Gastrocnemius medialis (tissue), 4 donors: ENCODE data around the gene VIL1. TPM values are rescaled to one million over a fixed set of nuclear protein-coding genes. Genes with fewer than 3 reads are reported as not detected.

Experiments
- ATAC-seq, 2 donors: fragments of 150-250 bp; one replicate each; pipeline ENCODE4 v1.9.1; 2016
- DNase-seq, 2 donors: peaks; one replicate each; pipeline ENCODE4 v3.0.0-alpha.2; 2019
- H3K27ac ChIP-seq, 4 donors: fragments of 200-600 bp; sonication (generic); 1 replicate in 1 of 4; 2 replicates in 3 of 4; pipeline ENCODE4 v1.5.1; 2016 to 2018; ENCODE audit warnings: mild to moderate bottlenecking in 2 of 4, moderate library complexity in 1 of 4
- H3K27me3 ChIP-seq, 3 donors: fragments of 200-600 bp; sonication (generic) in 2 of 3; 1 replicate in 1 of 3; 2 replicates in 2 of 3; pipeline versions ENCODE4 v1.5.1 to v1.6.0; 2016 to 2019; ENCODE audit warnings: mild to moderate bottlenecking in 1 of 3, moderate library complexity in 1 of 3
- H3K36me3 ChIP-seq, 2 donors: fragments of 200-600 bp; sonication (generic) in 1 of 2; one replicate each; pipeline ENCODE4 v1.5.1; 2017 to 2018
- H3K4me1 ChIP-seq, 2 donors: fragments of 200-600 bp; sonication (generic) in 1 of 2; one replicate each; pipeline ENCODE4 v1.5.1; 2016 to 2017; ENCODE audit warnings: mild to moderate bottlenecking in 2 of 2
- H3K4me3 ChIP-seq, 4 donors: fragments of 200-600 bp; sonication (generic) in 3 of 4; 1 replicate in 1 of 4; 2 replicates in 3 of 4; pipeline ENCODE4 v1.5.1; 2016 to 2019; ENCODE audit warnings: mild to moderate bottlenecking in 2 of 4
- H3K9me3 ChIP-seq, 3 donors: fragments of 200-600 bp; sonication (generic) in 2 of 3; 1 replicate in 1 of 3; 2 replicates in 2 of 3; pipeline ENCODE4 v1.5.1; 2016 to 2019
- POLR2A ChIP-seq, 2 donors: fragments of 450-650 bp; IDR thresholded peaks; one replicate each; pipeline ENCODE4 v1.6.1; 2017; ENCODE audit warnings: antibody characterized with exemption in 2 of 2, mild to moderate bottlenecking in 2 of 2, moderate library complexity in 2 of 2
- in situ Hi-C, 4 donors: fragments of 200-750 bp; cut with MboI; loops; one replicate each; pipeline versions ENCODE4 v1.15.0 to v1.8.0; 2017; ENCODE audit warnings: low sequenced_read_pairs in 4 of 4
- intact Hi-C: fragments of 100-400 bp; cut with DNase I; formaldehyde crosslinking; loops from one replicate; pipeline ENCODE4 v1.15.1; 2023; ENCODE audit warnings: low total_unique reads
- total RNA-seq, 4 donors: library from RNA; depleted of rRNA; stranded (reverse); fragments of >200 nt; gene quantifications; one replicate each; pipeline versions ENCODE4 v1.1.0 to v1.2.3, GENCODE V29; 2016
- TF ChIP-seq, protein P1 (sequence below), 5 experiments: fragments of 450-650 bp in 3 of 5; fragments of 200-600 bp in 2 of 5; sonication (generic) in 2 of 5; IDR thresholded peaks in 4 of 5; conservative IDR thresholded peaks in 1 of 5; 1 replicate in 4 of 5; 2 replicates in 1 of 5; pipeline ENCODE4 v1.5.1; 2016 to 2019; ENCODE audit warnings: antibody characterized with exemption in 5 of 5, mild to moderate bottlenecking in 3 of 5, moderate library complexity in 3 of 5

VIL1 gene
- total RNA-seq, 4 donors from 2014 or later = 0.03 to 1.8 TPM; not detected in 2

DNA sequence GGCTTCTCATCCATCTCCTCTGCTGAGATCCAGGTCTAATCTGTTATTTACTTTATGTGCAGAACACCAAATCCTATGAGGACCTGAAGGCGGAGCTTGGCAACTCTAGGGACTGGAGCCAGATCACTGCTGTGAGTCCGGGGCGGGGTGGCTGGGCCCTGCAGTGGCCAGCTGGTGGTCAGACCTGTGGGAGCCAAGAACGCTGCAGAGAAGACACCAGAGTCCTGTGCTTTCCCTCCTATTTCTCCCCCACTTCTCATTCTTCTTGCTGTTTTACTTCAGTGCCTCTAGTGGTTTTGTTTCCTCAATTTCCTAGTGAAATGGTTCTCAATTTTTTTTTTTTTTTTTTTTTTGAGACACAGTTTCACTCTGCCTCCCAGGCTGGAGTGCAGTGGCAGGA is 19.7 kb downstream of the VIL1 start:
- DNase-seq = no peak
- no peaks in the 10 kb centered on the region for H3K9me3 ChIP-seq

DNA sequence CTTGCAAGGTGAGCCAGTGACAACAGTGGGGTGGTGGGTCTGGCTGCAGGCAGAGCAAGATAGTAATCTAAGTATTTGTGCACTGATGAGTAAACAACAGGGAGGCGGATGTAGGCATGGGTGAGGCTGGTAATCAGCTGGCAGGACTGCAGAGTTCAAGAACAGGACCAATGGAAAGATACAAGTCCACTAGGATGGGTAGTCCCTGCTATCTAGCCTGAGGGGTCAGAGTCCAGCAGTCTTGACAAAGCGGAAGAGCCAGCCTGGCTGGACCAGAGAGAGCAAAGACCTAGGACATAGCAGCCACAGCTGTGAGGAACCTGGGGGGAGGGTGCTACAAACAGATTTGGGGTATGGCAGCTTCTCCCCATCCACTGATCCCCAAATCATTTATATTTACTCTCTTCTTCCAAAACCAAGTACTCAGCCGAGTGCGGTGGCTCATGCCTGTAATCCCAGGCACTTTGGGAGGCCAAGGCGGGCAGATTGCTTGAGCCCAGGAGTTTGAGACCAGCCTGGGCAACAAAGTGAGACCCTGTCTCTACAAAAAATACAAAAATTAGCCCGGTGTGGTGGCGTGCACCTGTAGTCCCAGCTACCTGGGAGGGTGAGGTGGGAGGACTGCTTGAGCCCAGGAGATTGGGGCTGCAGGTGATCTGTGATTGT is 25.9 kb downstream of the VIL1 start:
- H3K36me3 ChIP-seq = no peaks in the 10 kb centered on the region
- no peaks in the 10 kb centered on the region for H3K4me1 ChIP-seq
- intact Hi-C loops (no loop called here), in situ Hi-C loops (no loop called here)
- ATAC-seq (no peak), DNase-seq (no peak)
- H3K27me3 ChIP-seq = no peaks in the 10 kb centered on the region
- no peak overlapping the region for H3K4me3 ChIP-seq
- no peaks in the 10 kb centered on the region for H3K9me3 ChIP-seq
- TF ChIP-seq, protein P1, sequence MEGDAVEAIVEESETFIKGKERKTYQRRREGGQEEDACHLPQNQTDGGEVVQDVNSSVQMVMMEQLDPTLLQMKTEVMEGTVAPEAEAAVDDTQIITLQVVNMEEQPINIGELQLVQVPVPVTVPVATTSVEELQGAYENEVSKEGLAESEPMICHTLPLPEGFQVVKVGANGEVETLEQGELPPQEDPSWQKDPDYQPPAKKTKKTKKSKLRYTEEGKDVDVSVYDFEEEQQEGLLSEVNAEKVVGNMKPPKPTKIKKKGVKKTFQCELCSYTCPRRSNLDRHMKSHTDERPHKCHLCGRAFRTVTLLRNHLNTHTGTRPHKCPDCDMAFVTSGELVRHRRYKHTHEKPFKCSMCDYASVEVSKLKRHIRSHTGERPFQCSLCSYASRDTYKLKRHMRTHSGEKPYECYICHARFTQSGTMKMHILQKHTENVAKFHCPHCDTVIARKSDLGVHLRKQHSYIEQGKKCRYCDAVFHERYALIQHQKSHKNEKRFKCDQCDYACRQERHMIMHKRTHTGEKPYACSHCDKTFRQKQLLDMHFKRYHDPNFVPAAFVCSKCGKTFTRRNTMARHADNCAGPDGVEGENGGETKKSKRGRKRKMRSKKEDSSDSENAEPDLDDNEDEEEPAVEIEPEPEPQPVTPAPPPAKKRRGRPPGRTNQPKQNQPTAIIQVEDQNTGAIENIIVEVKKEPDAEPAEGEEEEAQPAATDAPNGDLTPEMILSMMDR (IDR thresholded peaks at IDR 0.05 in 4 of 5, conservative IDR thresholded peaks at IDR 0.05 in 1 of 5) = no peak
- TF ChIP-seq POLR2A (IDR thresholded peaks at IDR 0.05) = no peak
- H3K27ac ChIP-seq = no peak overlapping the region

More for the DNA sequence above, 19.7 kb downstream of the VIL1 start:
- in situ Hi-C loops = no loop called here
- Histone ChIP-seq H3K4me3 (no peak overlapping the region), H3K4me1 (no peaks in the 10 kb centered on the region), H3K27ac (no peak overlapping the region), H3K27me3 (no peaks in the 10 kb centered on the region), H3K36me3 (no peaks in the 10 kb centered on the region)
- no peak for ATAC-seq
- TF ChIP-seq POLR2A (IDR thresholded peaks at IDR 0.05) = no peak
- TF ChIP-seq, protein P1 (IDR thresholded peaks at IDR 0.05 in 4 of 5, conservative IDR thresholded peaks at IDR 0.05 in 1 of 5) = no peak
- intact Hi-C loops = no loop called here

DNA sequence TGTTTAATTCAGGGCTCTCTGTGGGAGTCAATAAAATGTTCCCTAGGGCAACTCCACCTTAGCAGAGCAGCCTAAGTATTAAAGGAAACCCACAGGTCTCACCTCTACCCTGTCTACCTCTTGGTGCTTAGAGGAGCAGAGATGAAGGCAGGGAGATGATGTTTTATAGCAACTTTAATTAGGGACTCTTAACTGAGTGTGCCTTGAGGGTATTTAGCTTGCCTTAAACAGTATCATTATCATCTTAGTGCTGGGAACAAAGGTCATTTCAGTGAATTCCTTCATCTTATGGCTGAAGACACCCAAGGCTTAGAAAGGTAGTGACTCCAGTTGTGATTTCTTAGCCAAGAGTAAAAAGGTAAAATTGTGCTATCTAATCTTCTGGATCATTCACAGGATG is 26.7 kb downstream of the VIL1 start:
- H3K27me3 ChIP-seq = no peaks in the 10 kb centered on the region
- intact Hi-C loops = no loop called here
- TF ChIP-seq POLR2A (IDR thresholded peaks at IDR 0.05) = no peak
- TF ChIP-seq, protein P1 (IDR thresholded peaks at IDR 0.05 in 4 of 5, conservative IDR thresholded peaks at IDR 0.05 in 1 of 5) = no peak

DNA sequence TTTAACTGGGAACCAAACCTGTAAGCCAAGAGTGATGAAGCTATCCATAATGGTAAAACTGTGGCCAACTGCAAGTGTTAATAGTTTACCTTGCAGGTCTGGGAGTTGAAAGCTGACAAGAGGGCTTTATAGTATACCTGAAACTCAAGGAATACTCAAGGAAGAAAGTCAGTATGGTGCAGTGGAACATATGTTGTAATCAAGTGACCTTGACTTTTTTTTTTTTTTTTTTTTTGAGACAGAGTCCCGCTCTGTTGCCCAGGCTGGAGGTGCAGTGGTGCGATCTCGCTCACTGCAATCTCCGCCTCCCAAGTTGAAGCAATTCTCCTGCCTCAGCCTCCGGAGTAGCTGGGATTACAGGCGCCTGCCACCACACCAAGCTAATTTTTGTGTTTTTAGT is 27.6 kb downstream of the VIL1 start:
- DNase-seq (no peak), ATAC-seq (no peak)
- intact Hi-C loops = no loop called here
- no peaks in the 10 kb centered on the region for H3K9me3 ChIP-seq
- H3K27me3 ChIP-seq = no peaks in the 10 kb centered on the region
- TF ChIP-seq, protein P1 (IDR thresholded peaks at IDR 0.05 in 4 of 5, conservative IDR thresholded peaks at IDR 0.05 in 1 of 5) = no peak
- TF ChIP-seq POLR2A (IDR thresholded peaks at IDR 0.05) = no peak
- H3K4me1 ChIP-seq = no peaks in the 10 kb centered on the region
- H3K4me3 ChIP-seq = no peak overlapping the region
- in situ Hi-C loops = no loop called here
- no peak overlapping the region for H3K27ac ChIP-seq
- H3K36me3 ChIP-seq = no peaks in the 10 kb centered on the region

More for the DNA sequence above, 26.7 kb downstream of the VIL1 start:
- H3K9me3 ChIP-seq = no peaks in the 10 kb centered on the region
- H3K36me3 ChIP-seq = no peaks in the 10 kb centered on the region
- DNase-seq (no peak), ATAC-seq (no peak)
- no peak overlapping the region for H3K4me3 ChIP-seq
- in situ Hi-C loops = no loop called here
- H3K27ac ChIP-seq = no peak overlapping the region
- H3K4me1 ChIP-seq = no peaks in the 10 kb centered on the region

DNA sequence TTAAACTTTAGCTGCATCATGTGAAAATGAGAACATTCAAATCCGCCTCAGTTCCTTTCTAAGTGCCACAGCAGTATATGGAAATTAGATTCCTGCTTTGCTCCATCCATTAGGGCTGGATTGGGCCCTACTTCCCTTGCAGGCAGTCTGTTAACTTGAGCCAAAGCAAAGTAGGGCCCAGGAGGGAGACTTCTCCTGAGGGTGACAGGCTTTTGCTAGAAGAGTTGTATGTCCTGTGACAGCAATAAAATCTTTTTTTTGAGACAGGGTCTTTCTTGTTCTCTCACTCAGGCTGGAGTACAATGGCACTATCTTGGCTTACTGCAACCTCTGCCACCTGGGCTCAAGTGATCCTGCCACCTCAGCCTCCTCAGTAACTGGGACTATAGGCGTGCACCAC is 28.1 kb downstream of the VIL1 start:
- no peak for ATAC-seq
- H3K4me3 ChIP-seq = no peak overlapping the region
- H3K36me3 ChIP-seq = no peaks in the 10 kb centered on the region
- intact Hi-C loops = no loop called here
- TF ChIP-seq, protein P1 (IDR thresholded peaks at IDR 0.05 in 4 of 5, conservative IDR thresholded peaks at IDR 0.05 in 1 of 5) = no peak
- TF ChIP-seq POLR2A (IDR thresholded peaks at IDR 0.05) = no peak
- no peak for DNase-seq
- in situ Hi-C loops = no loop called here
- H3K27ac ChIP-seq = no peak overlapping the region
- H3K4me1 ChIP-seq = no peaks in the 10 kb centered on the region
- no peaks in the 10 kb centered on the region for H3K9me3 ChIP-seq
- no peaks in the 10 kb centered on the region for H3K27me3 ChIP-seq
